GM18951 (cell line): ENCODE results near the gene CTNNBIP1.

Source experiments
- POLR2A ChIP-seq: IDR thresholded peaks from 4 replicates; pipeline ENCODE4 v1.6.1; 2011; ENCODE audit warnings: mild to moderate bottlenecking; ENCODE audit not compliant: insufficient read length, insufficient read depth; ENCODE audit errors: extremely low read depth
- in situ Hi-C: fragments of 300-500 bp; cut with MboI; formaldehyde crosslinking; loops from one replicate; pipeline ENCODE4 v1.12.0; 2022; ENCODE audit warnings: low sequenced_read_pairs, mixed read lengths, inconsistent platforms; ENCODE audit not compliant: unreplicated experiment

The CTNNBIP1 gene

GRCh38 chr1:9841460-9841859, 68.6 kb downstream of the CTNNBIP1 start:
- in situ Hi-C loops = no loop called here
- no peak for TF ChIP-seq POLR2A

- in situ Hi-C loops = no loop called here
- no peak for TF ChIP-seq POLR2A
These were observed 69.9 kb downstream of the CTNNBIP1 start for GRCh38 chr1:9840176-9840575.

- TF ChIP-seq POLR2A = no peak
- in situ Hi-C loops = no loop called here
These were observed 71.1 kb downstream of the CTNNBIP1 start for GRCh38 chr1:9838946-9839345.

- in situ Hi-C loops = no loop called here
These were observed 73.5 kb downstream of the CTNNBIP1 start for GRCh38 chr1:9836632-9836960.

GRCh38 chr1:9835758-9836631, 74.1 kb downstream of the CTNNBIP1 start:
- in situ Hi-C loops = no loop called here
- TF ChIP-seq POLR2A = no peak

More at GRCh38 chr1:9836632-9836960, 73.5 kb downstream of the CTNNBIP1 start:
- TF ChIP-seq POLR2A = no peak

- in situ Hi-C loops = no loop called here
- no peak for TF ChIP-seq POLR2A
These were observed 74.7 kb downstream of the CTNNBIP1 start for GRCh38 chr1:9835404-9835757.

- no peak for TF ChIP-seq POLR2A
- in situ Hi-C loops = no loop called here
These were observed 76.4 kb downstream of the CTNNBIP1 start for GRCh38 chr1:9833632-9834031.

GRCh38 chr1:9827558-9828185, 82.4 kb downstream of the CTNNBIP1 start:
- TF ChIP-seq POLR2A = no peak
- in situ Hi-C loops = no loop called here

- in situ Hi-C loops = no loop called here
- no peak for TF ChIP-seq POLR2A
These were observed 83.5 kb downstream of the CTNNBIP1 start for GRCh38 chr1:9826616-9827015.

GRCh38 chr1:9826087-9826486, 84.0 kb downstream of the CTNNBIP1 start:
- TF ChIP-seq POLR2A = no peak
- in situ Hi-C loops = no loop called here

- in situ Hi-C loops = no loop called here
- no peak for TF ChIP-seq POLR2A
These were observed 84.7 kb downstream of the CTNNBIP1 start for GRCh38 chr1:9825093-9826074.

GRCh38 chr1:9824702-9825089, 85.4 kb downstream of the CTNNBIP1 start:
- no peak for TF ChIP-seq POLR2A
- in situ Hi-C loops = no loop called here
